HepG2 (cell line): ENCODE results near the gene CD300C.

Source experiments
- ATF4 ChIP-seq, 2 experiments: fragments of 450-650 bp in 1 of 2; sonication (generic) in 1 of 2; formaldehyde crosslinking; IDR thresholded peaks; 2 replicates each; pipeline versions ENCODE4 v1.5.0 to v1.8.0; 2020 to 2022; ENCODE audit warnings: mild to moderate bottlenecking in 1 of 2, missing genetic modification reagents in 1 of 2
- CREB1 ChIP-seq, 2 experiments: fragments of 450-650 bp in 1 of 2; IDR thresholded peaks; 2 replicates each; pipeline ENCODE4 v1.6.1; 2016 to 2017; ENCODE audit warnings: control low read depth in 1 of 2, mild to moderate bottlenecking in 1 of 2, missing compliant biosample characterization in 1 of 2, missing genetic modification characterization in 1 of 2
- CTCF ChIP-seq: sonication (generic); formaldehyde crosslinking; IDR thresholded peaks from 2 replicates; pipeline ENCODE4 v1.5.0; 2020; ENCODE audit warnings: mild to moderate bottlenecking, missing genetic modification reagents, moderate library complexity
- FOXA1 ChIP-seq, 2 experiments: fragments of 450-650 bp in 1 of 2; sonication (generic) in 1 of 2; formaldehyde crosslinking in 1 of 2; IDR thresholded peaks; 2 replicates each; pipeline versions ENCODE4 v1.4.0 to v1.6.1; 2016 to 2020; ENCODE audit warnings: missing genetic modification reagents in 1 of 2
- HOXA7 ChIP-seq: sonication (generic); formaldehyde crosslinking; IDR thresholded peaks from 2 replicates; pipeline ENCODE4 v1.8.1; 2022; ENCODE audit warnings: mild to moderate bottlenecking, missing genetic modification reagents, moderate library complexity
- MTA1 ChIP-seq: sonication (generic); formaldehyde crosslinking; IDR thresholded peaks from 2 replicates; pipeline ENCODE4 v1.4.0; 2020; ENCODE audit warnings: missing genetic modification reagents, mild to moderate bottlenecking, borderline replicate concordance
- POLR2AphosphoS2 ChIP-seq: IDR thresholded peaks from 2 replicates; pipeline ENCODE4 v1.6.1; 2011; ENCODE audit warnings: low read depth, low read length, improper control_type of control experiment
- SIX1 ChIP-seq: sonication (generic); formaldehyde crosslinking; IDR thresholded peaks from 2 replicates; pipeline ENCODE4 v1.4.0; 2020; ENCODE audit warnings: missing genetic modification reagents, borderline replicate concordance
- SRSF9 ChIP-seq: fragments of 200-400 bp; formaldehyde crosslinking; IDR thresholded peaks from 2 replicates; pipeline ENCODE4 v1.6.1; 2018; ENCODE audit warnings: borderline replicate concordance, mild to moderate bottlenecking, low read depth, low read length; ENCODE audit not compliant: insufficient read depth, poor library complexity, severe bottlenecking
- TARDBP ChIP-seq: sonication (generic); formaldehyde crosslinking; IDR thresholded peaks from 2 replicates; pipeline ENCODE4 v1.8.0; 2022; ENCODE audit warnings: mild to moderate bottlenecking, missing genetic modification reagents
- ZNF232 ChIP-seq: sonication (generic); formaldehyde crosslinking; IDR thresholded peaks from 2 replicates; pipeline ENCODE4 v1.4.0; 2020; ENCODE audit warnings: missing genetic modification reagents, borderline replicate concordance
- ZZZ3 ChIP-seq: sonication (generic); formaldehyde crosslinking; IDR thresholded peaks from 2 replicates; pipeline ENCODE4 v1.4.0; 2020; ENCODE audit warnings: missing genetic modification reagents, mild to moderate bottlenecking, borderline replicate concordance
- TF ChIP-seq, protein P1 (sequence below): sonication (generic); formaldehyde crosslinking; IDR thresholded peaks from 2 replicates; pipeline ENCODE4 v1.4.0; 2020; ENCODE audit warnings: missing genetic modification reagents
- TF ChIP-seq, protein P2 (sequence below): IDR thresholded peaks from 2 replicates; pipeline ENCODE4 v1.6.1; 2012; ENCODE audit warnings: inconsistent platforms

- TF ChIP-seq CREB1 (IDR thresholded peaks at IDR 0.05) (no peak), CREB1 (CRISPR knock-in tag; IDR thresholded peaks at IDR 0.05) (no peak), MTA1 (CRISPR knock-in tag) (no peak), HOXA7 (CRISPR knock-in tag) (no peak), TARDBP (no peak), CTCF (no peak), ZNF232 (CRISPR knock-in tag) (no peak), POLR2AphosphoS2 (no peak), ZZZ3 (CRISPR knock-in tag) (no peak), FOXA1 (IDR thresholded peaks at IDR 0.05) (no peak), FOXA1 (CRISPR knock-in tag; IDR thresholded peaks at IDR 0.05) (no peak), ATF4 (CRISPR knock-in tag; IDR thresholded peaks at IDR 0.05) (no peak), SIX1 (CRISPR knock-in tag) (no peak), SRSF9 (no peak)
- TF ChIP-seq, protein P1, sequence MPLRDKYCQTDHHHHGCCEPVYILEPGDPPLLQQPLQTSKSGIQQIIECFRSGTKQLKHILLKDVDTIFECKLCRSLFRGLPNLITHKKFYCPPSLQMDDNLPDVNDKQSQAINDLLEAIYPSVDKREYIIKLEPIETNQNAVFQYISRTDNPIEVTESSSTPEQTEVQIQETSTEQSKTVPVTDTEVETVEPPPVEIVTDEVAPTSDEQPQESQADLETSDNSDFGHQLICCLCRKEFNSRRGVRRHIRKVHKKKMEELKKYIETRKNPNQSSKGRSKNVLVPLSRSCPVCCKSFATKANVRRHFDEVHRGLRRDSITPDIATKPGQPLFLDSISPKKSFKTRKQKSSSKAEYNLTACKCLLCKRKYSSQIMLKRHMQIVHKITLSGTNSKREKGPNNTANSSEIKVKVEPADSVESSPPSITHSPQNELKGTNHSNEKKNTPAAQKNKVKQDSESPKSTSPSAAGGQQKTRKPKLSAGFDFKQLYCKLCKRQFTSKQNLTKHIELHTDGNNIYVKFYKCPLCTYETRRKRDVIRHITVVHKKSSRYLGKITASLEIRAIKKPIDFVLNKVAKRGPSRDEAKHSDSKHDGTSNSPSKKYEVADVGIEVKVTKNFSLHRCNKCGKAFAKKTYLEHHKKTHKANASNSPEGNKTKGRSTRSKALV (CRISPR knock-in tag): no peak
- TF ChIP-seq, protein P2, sequence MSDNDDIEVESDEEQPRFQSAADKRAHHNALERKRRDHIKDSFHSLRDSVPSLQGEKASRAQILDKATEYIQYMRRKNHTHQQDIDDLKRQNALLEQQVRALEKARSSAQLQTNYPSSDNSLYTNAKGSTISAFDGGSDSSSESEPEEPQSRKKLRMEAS: no peak
These were observed 29.2 kb downstream of the CD300C start for GRCh38 chr17:74516561-74517328.
